HG03457 (cell line): Measurements from ENCODE around the gene LHX1.

Experiments used
- ATAC-seq: cut with Tn5 transposase; IDR thresholded peaks from one replicate; pipeline ENCODE4 v1.9.1; 2021; ENCODE audit warnings: moderate number of reproducible peaks; ENCODE audit not compliant: unreplicated experiment

The LHX1 gene

GRCh38 chr17:36937001-36937958 is at the start of gene LHX1:
Gene LHX1 (plus strand): TSS chr17:36937475. CDS start chr17:36938198, 723 bp downstream.
- no peak for ATAC-seq

- no peak for ATAC-seq
Measured at GRCh38 chr17:36888236-36888951, 48.9 kb upstream of the LHX1 start.

- no peak for ATAC-seq
Measured at GRCh38 chr17:36889770-36890349, 47.4 kb upstream of the LHX1 start.

- no peak for ATAC-seq
Measured at GRCh38 chr17:36890398-36891168, 46.7 kb upstream of the LHX1 start.

- no peak for ATAC-seq
Measured at GRCh38 chr17:36892112-36892838, 45.0 kb upstream of the LHX1 start.

GRCh38 chr17:36894177-36894576 is 43.1 kb upstream of the LHX1 start:
- no peak for ATAC-seq

- no peak for ATAC-seq
Measured at GRCh38 chr17:36894925-36895324, 42.4 kb upstream of the LHX1 start.

- ATAC-seq, result no peak
Measured at GRCh38 chr17:36899250-36900159, 37.8 kb upstream of the LHX1 start.

GRCh38 chr17:36900160-36900512 is 37.1 kb upstream of the LHX1 start:
- ATAC-seq, result no peak

- ATAC-seq, result no peak
Measured at GRCh38 chr17:36901506-36901905, 35.8 kb upstream of the LHX1 start.

GRCh38 chr17:36907407-36907806 is 29.9 kb upstream of the LHX1 start:
- ATAC-seq, result no peak

GRCh38 chr17:36910513-36910912 is 26.8 kb upstream of the LHX1 start:
- no peak for ATAC-seq

- ATAC-seq, result no peak
Measured at GRCh38 chr17:36911001-36911400, 26.3 kb upstream of the LHX1 start.

GRCh38 chr17:36913132-36913531 is 24.1 kb upstream of the LHX1 start:
- no peak for ATAC-seq

GRCh38 chr17:36918211-36918691 is 19.0 kb upstream of the LHX1 start:
- no peak for ATAC-seq

- no peak for ATAC-seq
Measured at GRCh38 chr17:36919407-36919968, 17.8 kb upstream of the LHX1 start.

- ATAC-seq, result no peak
Measured at GRCh38 chr17:36920032-36921005, 17.0 kb upstream of the LHX1 start.
